Naive thymus-derived CD4-positive, alpha-beta T cell (primary cell): ENCODE measurements around the gene STX19. TPM values are rescaled to one million over a fixed set of nuclear protein-coding genes. Genes with fewer than 3 reads are reported as not detected.

ENCODE experiments used
- ATAC-seq: fragments of 150-1000 bp; cut with Tn5 transposase; 2 replicates; pipeline ENCODE4 v1.10.0; 2021; ENCODE audit warnings: mild to moderate bottlenecking, moderate library complexity
- CTCF ChIA-PET: fragments of 350-600 bp; sonication (Branson Sonifier 250); formaldehyde crosslinking; loops from one replicate; lab custom pipeline; 2021; ENCODE audit warnings: antibody characterized with exemption; lab: Charles Lee
- POLR2A ChIA-PET: fragments of 350-600 bp; sonication (Branson Sonifier 250); formaldehyde crosslinking; loops from one replicate; lab custom pipeline; 2021; ENCODE audit warnings: antibody characterized with exemption, inconsistent platforms; lab: Charles Lee
- DNase-seq, 9 donors: peaks; one replicate each; pipeline versions ENCODE4 v3.0.0 to v3.0.0-alpha.2; 2020 to 2022; ENCODE audit warnings: mixed read lengths in 1 of 9
- H3K27ac ChIP-seq: one replicate; pipeline ENCODE4 v1.7.0; 2013; ENCODE audit warnings: mild to moderate bottlenecking, low read depth, low read length, moderate library complexity
- H3K27me3 ChIP-seq, 2 donors: one replicate each; pipeline ENCODE4 v1.7.0; 2013; ENCODE audit warnings: low read length in 2 of 2, mild to moderate bottlenecking in 2 of 2, moderate library complexity in 2 of 2; ENCODE audit not compliant: control insufficient read depth in 2 of 2, insufficient read depth in 2 of 2
- H3K36me3 ChIP-seq, 3 experiments: 1 replicate in 2 of 3; 2 replicates in 1 of 3; pipeline ENCODE4 v1.7.0; 2013; ENCODE audit warnings: low read length in 3 of 3, mild to moderate bottlenecking in 3 of 3, moderate library complexity in 1 of 3; ENCODE audit not compliant: insufficient read depth in 3 of 3, control insufficient read depth in 2 of 3
- H3K4me1 ChIP-seq, 2 donors: one replicate each; pipeline ENCODE4 v1.7.0; 2013; ENCODE audit warnings: low read length in 2 of 2, mild to moderate bottlenecking in 2 of 2, moderate library complexity in 1 of 2; ENCODE audit not compliant: control insufficient read depth in 2 of 2, insufficient read depth in 2 of 2
- H3K4me3 ChIP-seq: 2 replicates; pipeline ENCODE4 v1.7.0; 2013; ENCODE audit warnings: mild to moderate bottlenecking, low read length
- H3K9me3 ChIP-seq, 3 experiments: 1 replicate in 2 of 3; 2 replicates in 1 of 3; pipeline ENCODE4 v1.7.0; 2013; ENCODE audit warnings: low read length in 3 of 3; ENCODE audit not compliant: control insufficient read depth in 2 of 3
- H3K27ac Mint-ChIP-seq, 9 donors: one replicate each; pipeline ENCODE4 v1.8.0; 2020 to 2022; ENCODE audit warnings: mixed read lengths in 9 of 9, mild to moderate bottlenecking in 8 of 9, moderate library complexity in 5 of 9, inconsistent platforms in 2 of 9
- H3K27me3 Mint-ChIP-seq, 5 donors: one replicate each; pipeline ENCODE4 v1.8.0; 2021 to 2022; ENCODE audit warnings: mixed read lengths in 5 of 5, mild to moderate bottlenecking in 1 of 5
- H3K36me3 Mint-ChIP-seq, 5 donors: one replicate each; pipeline ENCODE4 v1.8.0; 2020 to 2022; ENCODE audit warnings: mixed read lengths in 5 of 5, mild to moderate bottlenecking in 3 of 5, inconsistent platforms in 1 of 5
- H3K4me1 Mint-ChIP-seq, 7 donors: one replicate each; pipeline ENCODE4 v1.8.0; 2020 to 2022; ENCODE audit warnings: mixed read lengths in 7 of 7, mild to moderate bottlenecking in 3 of 7, inconsistent platforms in 1 of 7
- H3K4me3 Mint-ChIP-seq, 10 donors: one replicate each; pipeline ENCODE4 v1.8.0; 2020 to 2022; ENCODE audit warnings: mild to moderate bottlenecking in 10 of 10, mixed read lengths in 10 of 10, moderate library complexity in 6 of 10, inconsistent platforms in 2 of 10
- H3K9me3 Mint-ChIP-seq, 11 donors: one replicate each; pipeline ENCODE4 v1.8.0; 2020 to 2022; ENCODE audit warnings: mixed read lengths in 11 of 11, mild to moderate bottlenecking in 4 of 11, inconsistent platforms in 1 of 11, moderate library complexity in 1 of 11
- intact Hi-C, 2 donors: fragments of 100-400 bp; cut with micrococcal nuclease; formaldehyde crosslinking; loops; one replicate each; pipeline ENCODE4 v1.15.1; 2023
- polyA plus RNA-seq, 2 donors: library from polyadenylated mRNA; unstranded; fragments of 300-500 nt; fragmentation: Illumina TruSeq; gene quantifications; one replicate each; pipeline ENCODE4 v1.2.3, GENCODE V29; 2021
- total RNA-seq, 6 experiments: library from RNA in 5 of 6; stranded (reverse) in 5 of 6; gene quantifications; 1 replicate in 5 of 6; 2 replicates in 1 of 6; pipeline ENCODE4 v1.2.3 and lab custom pipeline; 2021 to 2026

Gene STX19
- total and polyA plus RNA-seq, 7 experiments from 2014 or later: 0.45 TPM; not detected in 6

DNA sequence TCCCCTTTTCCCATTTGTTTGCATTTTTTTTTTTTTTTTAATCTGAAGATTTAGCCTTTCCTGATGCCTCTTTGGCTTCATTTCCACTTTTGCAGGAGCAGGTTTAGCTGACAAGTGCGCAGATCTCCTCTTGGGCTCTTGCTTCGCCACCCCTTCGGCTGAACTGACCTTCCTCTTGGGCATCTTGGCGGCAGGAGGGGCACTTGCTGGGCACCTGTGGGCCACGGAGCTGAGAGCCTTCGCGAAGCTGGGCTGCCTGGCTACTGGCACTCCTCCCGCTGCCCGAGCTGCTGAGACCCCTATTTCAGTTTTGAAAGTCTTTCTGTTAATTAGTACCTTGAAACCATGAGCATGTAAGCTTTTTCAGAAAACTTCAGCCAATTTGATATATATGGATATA, 39.6 kb downstream of the STX19 start:
- Histone ChIP-seq H3K27me3 (no peaks in the 10 kb centered on the region), H3K9me3 (no peaks in the 10 kb centered on the region), H3K4me1 (no peaks in the 10 kb centered on the region), H3K27ac (no peak overlapping the region), H3K4me3 (no peak overlapping the region), H3K36me3 (no peaks in the 10 kb centered on the region)
- Mint-ChIP-seq H3K9me3 (no peaks in the 10 kb centered on the region), H3K4me3 (no peak overlapping the region), H3K27ac (no peak overlapping the region), H3K27me3 (no peaks in the 10 kb centered on the region), H3K4me1 (peaks cover 0 to 4% (median 0%) of the 10 kb centered on the region in 7 donors), H3K36me3 (no peaks in the 10 kb centered on the region)
- ChIA-PET CTCF (interaction anchor here (0.9 kb wide), 1 partner anchor 32 kb away, joined by 4 read pairs; no protein-coding TSS in a partner anchor), POLR2A (no interaction called here)
- ATAC-seq (no peak), DNase-seq (no peak)
- intact Hi-C loops: no loop called here

DNA sequence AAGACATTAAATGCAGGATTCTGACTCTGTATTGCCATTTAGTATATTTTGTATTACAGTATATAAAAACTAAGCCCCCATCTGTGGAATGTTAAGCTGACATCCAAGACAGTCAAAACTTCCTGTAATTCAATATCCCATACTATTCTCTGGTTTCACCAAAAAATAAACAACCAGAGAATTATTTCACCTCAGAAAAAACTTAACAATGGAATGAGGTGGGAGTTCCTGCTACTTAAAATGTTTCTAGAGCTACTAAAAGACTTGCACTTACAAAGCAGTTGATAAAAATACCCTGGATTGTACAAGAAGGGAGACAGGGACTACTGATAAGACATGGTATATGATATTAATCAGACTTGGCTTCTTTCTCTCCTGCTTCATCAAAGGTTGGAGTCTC, 40.1 kb downstream of the STX19 start:
- Mint-ChIP-seq H3K27ac (no peak overlapping the region), H3K4me1 (peaks cover 0 to 3% (median 0%) of the 10 kb centered on the region in 7 donors), H3K27me3 (no peaks in the 10 kb centered on the region), H3K36me3 (no peaks in the 10 kb centered on the region), H3K4me3 (no peak overlapping the region), H3K9me3 (no peaks in the 10 kb centered on the region)
- ATAC-seq: no peak
- POLR2A ChIA-PET: no interaction called here
- Histone ChIP-seq H3K4me3 (no peak overlapping the region), H3K27me3 (no peaks in the 10 kb centered on the region), H3K27ac (no peak overlapping the region), H3K4me1 (no peaks in the 10 kb centered on the region), H3K9me3 (no peaks in the 10 kb centered on the region), H3K36me3 (no peaks in the 10 kb centered on the region)
- CTCF ChIA-PET: no interaction called here
- no peak for DNase-seq
- intact Hi-C loops: no loop called here

GRCh38 chr3:93984618-93985017, 43.8 kb downstream of the STX19 start:
- CTCF ChIA-PET: no interaction called here
- Mint-ChIP-seq H3K4me1 (peaks cover 2 to 33% (median 22%) of the 10 kb centered on the region in 7 donors), H3K9me3 (no peaks in the 10 kb centered on the region), H3K4me3 (no peak overlapping the region), H3K27me3 (no peaks in the 10 kb centered on the region), H3K36me3 (no peaks in the 10 kb centered on the region), H3K27ac (no peak overlapping the region)
- no peak for ATAC-seq
- no peak overlapping the region for H3K4me3 ChIP-seq
- POLR2A ChIA-PET: no interaction called here
- H3K27ac ChIP-seq: no peak overlapping the region
- H3K27me3 ChIP-seq: no peaks in the 10 kb centered on the region
- H3K4me1 ChIP-seq: peaks cover 6% of the 10 kb centered on the region in 2 donors
- no peaks in the 10 kb centered on the region for H3K9me3 ChIP-seq
- DNase-seq: no peak
- intact Hi-C loops: no loop called here
- H3K36me3 ChIP-seq: peaks cover 0 to 4% (median 0%) of the 10 kb centered on the region in 3 experiments

DNA sequence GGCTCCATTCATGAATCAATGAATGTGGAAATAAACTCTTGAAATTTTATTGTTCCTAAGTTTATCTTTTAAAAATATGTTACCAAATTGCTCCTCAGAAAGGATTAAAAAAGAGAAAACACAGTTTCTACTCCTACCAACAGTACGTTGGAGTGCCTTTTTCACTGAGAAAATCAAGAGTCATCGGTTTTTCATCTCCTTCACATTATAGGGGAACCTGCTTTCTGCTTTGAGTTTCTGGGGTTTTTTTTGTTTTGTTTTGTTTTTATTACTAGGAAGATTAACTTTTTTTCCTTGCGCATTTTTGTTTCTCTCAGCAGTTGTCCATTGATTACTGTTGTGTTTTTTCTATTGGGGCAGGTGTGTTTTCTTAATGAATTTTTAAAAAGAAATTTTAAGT, 45.0 kb downstream of the STX19 start:
- ChIA-PET POLR2A (no interaction called here), CTCF (no interaction called here)
- H3K4me1 ChIP-seq: peaks cover 6% of the 10 kb centered on the region in 2 donors
- peak overlapping the region in 1 of 9 donors; percentile 15 for H3K27ac Mint-ChIP-seq
- H3K9me3 ChIP-seq: no peaks in the 10 kb centered on the region
- no peaks in the 10 kb centered on the region for H3K36me3 Mint-ChIP-seq
- no peak overlapping the region for H3K4me3 ChIP-seq
- H3K27me3 ChIP-seq: no peaks in the 10 kb centered on the region
- DNase-seq (no peak), ATAC-seq (no peak)
- no peaks in the 10 kb centered on the region for H3K27me3 Mint-ChIP-seq
- H3K27ac ChIP-seq: no peak overlapping the region
- intact Hi-C loops: no loop called here
- H3K4me3 Mint-ChIP-seq: no peak overlapping the region
- H3K36me3 ChIP-seq: peaks cover 0 to 4% (median 0%) of the 10 kb centered on the region in 3 experiments
- peaks cover 6 to 38% (median 26%) of the 10 kb centered on the region in 7 donors for H3K4me1 Mint-ChIP-seq
- no peaks in the 10 kb centered on the region for H3K9me3 Mint-ChIP-seq

DNA sequence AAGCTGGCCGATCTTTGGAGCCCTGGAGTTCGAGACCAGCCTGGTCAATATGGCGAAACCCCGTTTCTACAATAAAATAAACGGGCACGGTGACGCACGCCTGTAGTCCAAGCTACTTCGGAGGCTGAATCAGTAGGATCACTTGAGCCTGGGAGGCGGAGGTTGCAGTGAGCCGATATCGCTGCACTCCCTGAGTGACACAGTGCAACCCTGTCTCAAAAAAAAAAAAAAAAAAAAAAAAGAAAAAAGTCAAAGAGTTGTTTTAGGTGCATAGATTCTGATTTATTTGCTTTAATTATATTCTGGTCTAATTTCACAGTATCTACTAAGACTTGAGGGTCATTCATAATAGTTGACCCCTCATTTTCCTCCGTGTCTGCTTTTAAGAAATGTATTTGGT, 46.7 kb downstream of the STX19 start:
- H3K9me3 Mint-ChIP-seq: no peaks in the 10 kb centered on the region
- DNase-seq: no peak
- no peak overlapping the region for H3K27ac ChIP-seq
- H3K36me3 Mint-ChIP-seq: no peaks in the 10 kb centered on the region
- H3K9me3 ChIP-seq: no peaks in the 10 kb centered on the region
- peak overlapping the region in 3 of 9 donors; percentile 36 to 67 (median 65) for H3K27ac Mint-ChIP-seq
- ATAC-seq: no peak
- H3K4me1 ChIP-seq: peaks cover 6% of the 10 kb centered on the region in 2 donors
- H3K27me3 ChIP-seq: no peaks in the 10 kb centered on the region
- H3K27me3 Mint-ChIP-seq: no peaks in the 10 kb centered on the region
- intact Hi-C loops: no loop called here
- H3K4me1 Mint-ChIP-seq: peaks cover 6 to 38% (median 26%) of the 10 kb centered on the region in 7 donors
- CTCF ChIA-PET: interaction anchor here (0.6 kb wide), 1 partner anchor 23 kb away, joined by 5 read pairs; no protein-coding TSS in a partner anchor
- H3K4me3 Mint-ChIP-seq: peak overlapping the region; percentile 13 to 94 (median 58)
- POLR2A ChIA-PET: no interaction called here
- H3K36me3 ChIP-seq: peaks cover 0 to 4% (median 0%) of the 10 kb centered on the region in 3 experiments
- H3K4me3 ChIP-seq: no peak overlapping the region

- no peaks in the 10 kb centered on the region for H3K9me3 Mint-ChIP-seq
- ChIA-PET CTCF (interaction anchor here (1.0 to 1.4 kb wide), 2 partner anchors 24 to 89 kb away, joined by 4 to 6 read pairs; no protein-coding TSS in a partner anchor), POLR2A (interaction anchor here (0.5 to 1.9 kb wide), 6 partner anchors 71 to 87 kb away, joined by 3 to 6 read pairs (median 4); partner anchors contain the start of genes DHFR2 and NSUN3)
- H3K27me3 Mint-ChIP-seq: peaks cover 0 to 4% (median 0%) of the 10 kb centered on the region in 5 donors
- H3K27ac Mint-ChIP-seq: peak within 1 kb of the TSS; percentile 76 to 95 (median 89)
- H3K4me1 Mint-ChIP-seq: peaks cover 6 to 38% (median 26%) of the 10 kb centered on the region in 7 donors
- peak within 1 kb of the TSS; percentile 86 for H3K27ac ChIP-seq
- H3K9me3 ChIP-seq: no peaks in the 10 kb centered on the region
- H3K36me3 Mint-ChIP-seq: no peaks in the 10 kb centered on the region
- no peaks in the 10 kb centered on the region for H3K27me3 ChIP-seq
- ATAC-seq: peak; percentile 100
- H3K4me1 ChIP-seq: peaks cover 6% of the 10 kb centered on the region in 2 donors
- H3K36me3 ChIP-seq: peaks cover 0 to 4% (median 0%) of the 10 kb centered on the region in 3 experiments
- intact Hi-C loops: loop anchor here (1.0 kb wide), 3 partner anchors 24 to 83 kb away; partner anchors contain the start of genes DHFR2 (in 1 of the 2) and NSUN3 (in 1 of the 2)
- DNase-seq: peak; percentile 81 to 95 (median 91)
- H3K4me3 Mint-ChIP-seq: peak within 1 kb of the TSS; percentile 85 to 94 (median 88)
- peak within 1 kb of the TSS; percentile 95 for H3K4me3 ChIP-seq
These were observed 48.3 kb downstream of the STX19 start, which contains the start of gene ARL13B for GRCh38 chr3:93979850-93980676. ARL13B (plus strand) TSS chr3:93980155; CDS start chr3:93980424, 269 bp downstream.
